ENCODE data around the gene MARCOL.

The MARCOL gene, protein sequence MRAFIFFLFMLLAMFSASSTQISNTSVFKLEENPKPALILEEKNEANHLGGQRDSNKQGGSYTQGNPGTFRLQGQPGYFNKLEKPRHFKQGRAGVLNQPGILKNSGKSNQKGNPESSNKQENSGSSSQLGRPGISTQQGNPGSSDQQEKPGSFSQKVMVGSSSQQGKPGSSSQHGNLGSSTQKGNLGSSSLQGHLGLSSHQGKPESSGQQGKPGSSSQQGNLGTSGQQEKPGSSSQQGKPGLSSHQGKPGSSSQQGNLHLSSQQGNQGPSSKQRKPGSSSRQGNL

DNA sequence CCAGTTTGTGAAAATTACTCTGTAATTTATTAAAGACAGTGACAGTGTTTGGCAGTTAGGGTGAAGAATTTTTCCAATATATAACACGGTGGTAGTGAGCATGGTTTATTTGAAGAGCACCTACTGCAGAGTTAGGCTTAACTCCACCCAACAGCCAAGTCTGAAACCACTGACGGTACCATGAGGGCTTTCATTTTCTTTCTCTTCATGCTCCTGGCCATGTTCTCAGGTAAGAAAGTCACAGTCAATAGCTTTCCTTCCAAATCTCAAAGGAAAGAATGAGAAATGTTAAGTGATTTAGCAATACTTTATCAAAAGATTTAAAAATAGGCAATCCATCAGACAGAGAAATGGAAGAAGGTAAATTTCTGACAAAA lies at the start of gene MARCOL:
Gene MARCOL, plus strand, starts transcription at position 108 of the 377 bp plus-strand sequence. Its CDS starts 73 bp downstream, at position 181.
- DNase-seq: no peak

DNA sequence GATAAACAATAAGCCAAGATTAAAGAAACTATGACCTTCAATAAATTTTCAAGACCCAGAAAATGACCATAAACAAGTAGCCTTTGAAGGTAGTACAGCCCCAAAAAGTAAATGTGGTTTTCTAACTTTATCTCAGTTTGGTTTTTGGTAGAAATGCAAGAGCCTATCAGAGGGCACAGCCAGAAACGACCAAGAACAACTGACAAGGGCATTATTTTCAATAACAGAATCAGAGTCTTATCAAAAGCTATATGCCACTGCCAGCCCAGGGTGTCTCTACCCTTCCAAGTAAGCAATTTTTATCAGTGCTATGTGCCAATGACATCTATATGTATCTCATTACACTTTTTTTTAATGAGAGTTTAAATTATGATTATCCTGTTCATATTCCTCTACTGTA lies 47.3 kb upstream of the MARCOL start:
- no peak for DNase-seq

DNA sequence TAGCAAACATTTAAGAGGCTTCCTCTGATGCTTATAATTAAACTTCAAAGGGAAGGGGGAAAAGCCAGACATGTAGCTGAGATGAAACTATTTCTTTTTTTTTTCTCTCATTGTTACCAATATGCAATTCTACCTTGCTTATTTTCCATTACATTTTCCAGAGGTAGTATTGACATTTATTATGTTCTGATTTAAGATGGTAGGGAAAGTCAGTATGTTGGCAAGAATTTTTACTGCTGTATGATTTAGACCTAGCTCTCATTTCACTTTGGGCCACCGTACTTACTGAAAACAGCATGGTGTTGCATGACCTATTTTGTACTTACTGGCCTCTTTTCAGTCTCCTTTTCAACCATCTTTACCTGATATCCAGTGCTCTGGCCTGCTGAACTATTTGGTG lies 45.1 kb upstream of the MARCOL start:
- no peak for DNase-seq

DNA sequence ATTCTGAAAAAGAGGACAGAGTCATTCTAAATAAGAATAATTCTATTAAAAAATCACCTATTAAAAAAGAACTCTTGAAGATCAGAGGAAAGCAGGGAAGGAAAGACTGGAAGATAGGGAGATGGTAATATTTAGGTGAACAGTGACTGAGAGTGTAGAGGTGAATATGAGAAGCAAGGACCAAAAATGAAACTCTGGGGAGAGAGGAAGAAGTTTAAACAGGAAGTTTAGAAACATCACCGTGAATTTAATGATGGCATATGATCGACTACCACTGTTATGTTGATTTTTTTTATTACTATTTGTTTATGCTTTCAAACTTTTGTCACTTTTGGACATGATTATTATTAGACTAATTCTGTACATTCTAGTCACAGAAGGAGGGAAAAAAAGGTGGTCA lies 37.2 kb upstream of the MARCOL start:
- no peak for DNase-seq

DNA sequence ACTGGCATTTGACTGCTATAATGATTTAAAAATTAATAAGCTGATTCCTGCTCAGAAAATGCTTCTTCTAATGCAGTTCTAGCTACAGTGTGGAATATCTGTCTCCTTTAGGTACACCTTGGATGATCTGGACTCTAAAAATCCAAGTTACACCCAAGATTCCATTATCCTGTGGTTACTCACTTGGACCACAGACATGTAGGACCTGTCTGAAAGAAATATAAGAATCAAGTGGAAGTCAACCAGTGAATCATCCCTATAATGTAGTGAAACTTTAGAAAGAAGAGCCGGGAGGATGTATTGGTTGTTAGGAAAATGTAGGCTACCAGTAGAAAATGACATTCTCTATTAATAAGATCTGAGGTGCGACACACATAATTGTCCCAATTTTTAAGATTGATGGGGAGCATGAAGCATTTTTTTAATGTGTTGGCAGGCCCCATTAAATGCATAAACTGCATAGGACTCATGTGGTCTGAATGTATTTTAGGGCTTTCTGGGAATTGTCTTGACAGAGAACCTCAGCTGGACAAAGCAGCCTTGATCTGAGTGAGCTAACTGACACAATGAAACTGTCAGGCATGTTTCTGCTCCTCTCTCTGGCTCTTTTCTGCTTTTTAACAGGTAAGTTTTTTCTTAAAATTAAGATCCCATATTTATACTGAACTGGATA lies 35.7 kb upstream of the MARCOL start, which contains the start of gene SPINK6:
Gene SPINK6, plus strand, starts transcription at position 512 of the 673 bp plus-strand sequence. Its CDS starts 55 bp downstream, at position 567.
- no peak for DNase-seq

DNA sequence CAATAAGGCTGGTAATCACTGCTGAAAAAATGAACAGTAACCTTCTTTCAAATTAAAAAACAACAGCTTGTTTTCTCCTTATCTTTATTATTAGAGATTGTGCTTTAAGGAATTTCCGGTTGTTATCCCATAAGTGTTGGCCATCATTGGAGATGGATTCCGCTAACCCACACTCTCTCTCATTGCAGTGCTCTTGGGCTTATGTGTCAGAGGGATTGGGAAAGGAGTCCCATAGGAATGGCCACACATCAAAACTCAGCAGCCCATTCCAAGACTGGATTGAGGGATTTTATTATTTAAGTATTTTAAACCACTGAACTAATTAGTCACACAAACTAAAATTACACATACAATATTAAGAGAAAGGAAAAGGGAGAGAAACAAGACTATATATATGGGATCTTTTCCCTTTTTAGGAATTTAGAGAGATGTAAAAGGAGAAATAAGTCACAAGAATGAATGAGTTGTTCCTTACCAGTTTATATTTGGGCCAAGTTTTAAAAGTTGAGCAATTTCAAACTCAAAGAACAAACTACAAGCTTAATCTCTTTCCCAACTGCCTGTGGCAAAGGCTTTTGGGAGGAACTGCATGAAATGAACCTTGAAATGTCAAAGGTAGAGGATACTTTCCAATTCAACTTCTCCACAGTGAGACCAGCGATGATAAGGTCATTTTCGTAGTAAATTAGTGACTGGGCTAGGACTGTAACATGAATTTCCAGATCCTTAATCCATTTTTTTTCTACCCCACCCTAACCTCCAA lies 33.1 kb upstream of the MARCOL start:
- DNase-seq: no peak

DNA sequence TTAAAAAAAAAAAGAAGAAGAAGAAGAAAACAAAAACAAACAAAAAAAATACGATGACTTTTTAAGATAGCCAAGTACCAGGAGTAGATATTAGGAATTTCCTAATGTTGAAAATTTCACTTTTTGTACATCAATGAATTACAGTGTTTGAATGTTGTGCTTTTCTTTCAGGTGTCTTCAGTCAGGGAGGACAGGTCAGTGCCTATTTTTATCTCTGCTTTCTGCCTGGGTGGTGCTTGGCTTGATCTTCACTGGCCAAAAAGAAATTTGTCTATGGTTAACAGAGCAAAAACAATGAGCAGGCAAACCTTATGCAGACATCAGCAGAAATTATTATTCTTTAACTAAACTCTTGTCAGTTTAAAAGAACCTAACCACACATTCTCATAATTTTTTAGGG lies 32.5 kb upstream of the MARCOL start:
- no peak for DNase-seq

DNA sequence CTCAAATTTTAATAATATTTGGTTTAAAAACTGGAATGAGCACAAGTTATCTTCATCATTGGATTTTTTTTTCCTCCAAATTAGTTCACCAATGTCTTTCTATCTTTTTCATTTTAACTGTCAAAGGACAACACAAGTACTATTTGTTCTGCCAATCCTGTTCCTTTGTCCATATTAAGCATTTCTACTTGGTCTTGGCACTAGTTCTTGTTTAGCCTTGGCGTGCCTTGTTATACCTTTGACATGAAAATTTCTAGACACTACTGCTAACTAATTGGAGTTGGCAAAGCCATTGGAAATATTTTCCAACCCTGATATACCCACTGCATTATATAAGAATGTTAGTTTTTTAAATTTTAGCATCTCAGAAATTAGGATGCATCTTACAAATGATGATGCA lies 31.7 kb upstream of the MARCOL start:
- no peak for DNase-seq

DNA sequence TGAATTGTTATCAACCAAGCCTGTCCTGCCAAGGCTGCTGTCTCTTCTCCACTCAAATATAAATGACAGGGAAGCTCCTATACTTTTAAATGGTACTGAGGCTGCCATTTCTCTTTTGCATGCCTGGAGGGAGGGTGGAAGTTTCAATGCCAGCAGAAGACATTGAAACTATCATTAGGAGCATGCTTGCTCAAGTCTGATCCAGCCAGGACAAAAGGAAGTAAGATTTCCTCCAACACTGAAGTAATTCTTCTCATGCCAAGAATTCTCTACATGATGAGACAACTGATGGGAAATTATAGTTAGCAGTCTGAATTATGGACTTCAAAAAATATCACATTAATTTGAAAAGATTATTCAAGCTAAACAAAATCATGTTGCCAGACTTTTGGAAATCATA lies 30.1 kb upstream of the MARCOL start:
- no peak for DNase-seq

DNA sequence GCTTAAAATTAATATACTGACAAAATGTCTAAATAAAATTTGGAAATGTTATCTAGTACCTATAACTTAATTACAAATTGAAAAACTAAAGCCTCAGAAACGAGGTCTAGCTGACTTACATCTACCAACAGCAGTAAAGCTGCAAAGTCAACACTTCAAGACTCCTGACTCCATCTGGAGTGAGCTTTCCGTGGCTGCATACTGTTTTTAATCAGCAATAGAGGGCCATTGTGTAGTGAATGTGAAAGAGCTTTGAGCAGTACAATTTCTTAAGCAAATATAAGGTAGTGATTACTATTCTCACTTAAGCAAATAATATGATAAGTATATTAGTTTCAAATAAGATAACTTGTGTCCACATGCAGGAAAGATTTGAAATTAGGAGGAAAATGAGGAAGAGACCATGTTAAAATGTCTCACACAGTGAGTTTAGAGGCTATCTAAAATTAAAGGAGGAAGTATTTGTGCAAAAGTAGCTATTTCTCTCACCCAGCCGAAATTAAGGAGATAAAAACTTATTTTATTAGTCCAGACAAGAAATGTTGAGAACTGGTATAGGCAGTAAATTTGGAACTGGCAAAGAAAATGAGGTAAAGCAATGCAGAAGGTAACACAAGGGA lies 29.1 kb upstream of the MARCOL start:
- DNase-seq: no peak

DNA sequence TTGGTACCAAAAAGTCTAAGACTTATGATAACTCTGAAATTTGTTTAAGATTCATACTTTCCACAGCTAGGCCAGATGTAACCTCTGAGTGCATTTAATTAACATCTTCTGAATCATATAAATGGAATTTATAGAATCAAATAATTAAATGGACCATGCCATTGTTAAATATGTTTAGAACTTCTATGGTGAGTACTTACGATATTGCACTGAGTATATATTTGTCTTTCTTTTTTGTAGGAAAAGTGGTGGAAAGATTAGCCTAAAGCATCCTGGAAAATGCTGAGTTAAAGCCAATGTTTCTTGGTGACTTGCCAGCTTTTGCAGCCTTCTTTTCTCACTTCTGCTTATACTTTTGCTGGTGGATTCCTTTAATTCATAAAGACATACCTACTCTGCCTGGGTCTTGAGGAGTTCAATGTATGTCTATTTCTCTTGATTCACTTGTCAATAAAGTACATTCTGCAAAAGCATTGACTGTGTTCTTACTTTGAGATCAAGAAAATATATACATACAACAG lies 23.6 kb upstream of the MARCOL start:
- DNase-seq: no peak

DNA sequence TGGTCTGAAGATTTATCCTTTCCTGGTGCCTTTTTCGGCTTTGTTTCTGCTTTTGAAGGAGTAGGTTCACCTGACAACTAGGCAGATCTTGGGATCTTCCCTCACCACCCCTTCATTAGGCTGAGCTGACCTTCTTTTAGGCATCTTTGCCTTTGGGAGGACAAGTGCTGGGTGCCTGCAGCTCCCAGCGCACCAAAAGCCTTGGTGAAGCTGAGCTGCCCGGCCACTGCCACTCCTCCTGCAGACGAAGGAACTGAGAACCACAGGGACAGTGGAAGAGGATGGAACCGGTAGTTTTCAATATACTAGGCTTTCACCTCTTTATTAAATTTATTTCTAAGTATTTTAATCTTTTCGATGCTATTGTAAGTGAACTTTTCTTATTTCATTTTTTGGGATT lies 16.8 kb upstream of the MARCOL start:
- DNase-seq: no peak

DNA sequence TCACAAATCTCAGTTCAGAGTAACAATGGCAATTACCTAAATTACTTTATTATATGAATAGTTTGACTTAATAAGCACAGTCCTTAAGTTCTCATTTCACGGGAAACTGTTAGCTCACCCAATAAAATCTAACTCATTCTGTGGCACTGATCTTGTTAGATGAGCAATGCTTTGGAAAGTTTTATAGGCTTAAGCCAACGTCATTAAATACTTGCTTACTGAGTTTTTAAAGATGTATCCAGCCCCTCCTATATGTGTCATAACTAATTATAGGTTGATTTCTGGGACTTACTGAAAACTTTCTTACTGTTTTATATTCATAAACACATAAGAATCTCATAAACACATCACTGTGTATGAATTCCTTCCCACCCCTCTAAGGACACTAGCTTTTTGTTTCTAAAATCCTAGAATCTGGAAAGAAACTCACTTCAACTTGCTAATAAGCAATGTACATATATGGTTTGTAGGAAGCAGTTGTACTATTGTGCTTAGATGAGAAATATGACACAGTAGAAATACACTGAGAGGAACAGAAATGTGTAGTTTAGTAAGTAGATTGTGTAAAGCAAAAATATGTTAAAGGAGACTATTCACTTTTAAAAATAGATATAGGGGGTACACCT lies 14.1 kb upstream of the MARCOL start:
- no peak for DNase-seq

DNA sequence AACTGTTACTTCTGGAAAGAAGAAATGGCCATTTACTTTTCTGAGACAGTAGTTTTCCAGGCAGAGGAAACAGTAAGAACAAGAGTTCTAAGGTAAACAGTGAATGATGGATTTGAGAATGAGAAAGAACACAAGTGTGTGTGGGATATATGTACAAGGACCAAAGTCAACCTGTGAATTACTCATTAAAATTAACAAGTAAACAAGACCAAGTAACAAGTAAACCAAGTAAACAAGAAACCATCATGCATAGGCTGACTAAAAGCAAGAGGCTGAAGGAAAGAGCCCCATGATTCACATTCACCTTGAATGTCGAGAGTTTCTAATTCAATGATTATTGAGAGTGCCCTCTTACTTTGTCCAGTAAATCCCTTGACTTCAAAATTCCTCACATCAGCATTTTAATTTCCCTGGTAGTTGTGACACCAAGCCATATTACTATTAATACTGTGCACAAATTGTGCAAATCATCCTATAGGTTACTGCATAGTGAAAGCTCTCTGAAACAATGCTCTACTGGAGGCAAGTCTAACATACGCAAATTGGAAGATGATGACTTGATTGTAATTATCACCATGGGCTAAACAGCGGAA lies 9.8 kb upstream of the MARCOL start:
- no peak for DNase-seq

DNA sequence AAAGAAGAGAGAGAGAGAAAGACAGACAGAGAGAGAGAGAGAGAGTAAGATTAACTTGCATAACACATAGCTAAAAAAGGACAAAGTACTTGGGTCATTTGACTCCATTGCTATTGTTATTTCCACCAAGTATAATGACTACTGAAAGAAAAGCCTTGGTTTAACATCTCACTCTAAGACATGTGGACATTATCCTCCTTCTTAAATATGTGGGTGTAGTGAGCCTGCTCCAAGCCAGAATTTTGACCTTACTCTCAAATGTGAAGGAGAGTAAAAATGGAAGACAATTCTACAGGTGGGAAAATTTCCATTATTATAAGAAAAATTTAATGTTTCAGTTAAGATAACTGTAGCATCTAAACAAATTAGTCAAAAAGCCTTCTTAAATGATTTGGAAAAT lies 8.5 kb upstream of the MARCOL start:
- no peak for DNase-seq

DNA sequence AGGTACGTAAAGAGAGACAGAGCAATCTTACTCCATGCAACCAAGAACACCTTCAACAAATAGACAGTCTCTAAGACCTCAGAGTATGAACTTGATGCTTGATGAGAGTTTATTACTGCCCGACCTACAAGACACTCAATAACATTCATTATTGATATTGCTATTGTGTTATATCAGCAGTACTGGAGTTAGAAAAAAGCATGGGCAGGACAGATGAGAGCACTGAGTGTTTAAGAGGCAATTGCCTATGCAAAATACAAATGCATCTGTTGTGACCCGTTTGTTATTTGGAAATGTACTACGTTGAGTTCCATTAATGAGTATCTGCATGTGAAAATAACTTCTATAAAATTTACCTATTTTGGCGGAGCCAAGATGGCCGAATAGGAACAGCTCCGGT lies 8.1 kb upstream of the MARCOL start:
- no peak for DNase-seq

DNA sequence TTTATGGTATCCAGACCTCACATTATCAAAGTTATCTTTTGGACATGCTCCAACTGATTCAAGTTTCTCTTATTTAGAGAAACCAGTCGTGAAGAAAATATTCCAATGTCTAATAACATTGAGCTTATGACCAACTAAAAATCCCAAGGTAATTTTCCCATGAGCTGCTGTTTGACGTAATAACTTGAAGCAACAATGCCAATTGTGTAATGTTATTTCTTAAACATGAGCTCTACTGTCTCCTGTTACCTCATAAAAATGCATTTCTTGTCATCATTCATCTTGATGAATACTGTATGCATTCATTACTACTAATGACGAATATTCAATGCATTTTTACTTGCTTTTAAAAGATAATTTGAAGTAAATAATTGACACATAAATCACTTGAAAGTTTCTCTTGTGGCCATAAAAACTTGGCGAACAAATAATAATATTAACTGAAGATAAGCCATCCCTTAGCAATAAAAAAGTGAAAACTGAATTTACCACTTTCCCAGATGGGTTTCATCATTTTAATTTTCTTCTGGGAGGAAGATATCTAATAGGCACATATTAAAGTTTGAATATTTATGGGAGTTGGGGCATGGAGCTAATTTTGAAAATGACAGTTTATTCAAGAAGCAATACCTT lies 424 bp upstream of the MARCOL start:
- no peak for DNase-seq

DNA sequence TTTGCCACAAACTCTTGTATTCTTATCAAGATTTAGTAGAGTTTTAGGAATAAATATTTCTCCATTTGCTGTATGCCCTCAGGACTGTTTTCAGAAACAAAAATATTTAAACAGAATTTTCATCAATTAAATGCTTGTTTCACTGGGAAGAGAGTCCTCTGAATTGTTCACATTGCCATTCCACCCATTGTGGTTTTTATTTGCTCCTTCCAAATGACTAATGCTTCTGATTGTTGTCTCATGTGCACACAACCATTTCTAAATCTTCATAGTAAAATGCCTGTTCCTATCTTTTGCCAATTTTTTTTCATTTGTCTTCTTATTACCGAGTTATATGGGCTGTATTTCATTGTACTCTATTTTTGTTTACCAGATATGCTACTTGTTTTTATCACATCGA lies 10.6 kb downstream of the MARCOL start:
- no peak for DNase-seq

DNA sequence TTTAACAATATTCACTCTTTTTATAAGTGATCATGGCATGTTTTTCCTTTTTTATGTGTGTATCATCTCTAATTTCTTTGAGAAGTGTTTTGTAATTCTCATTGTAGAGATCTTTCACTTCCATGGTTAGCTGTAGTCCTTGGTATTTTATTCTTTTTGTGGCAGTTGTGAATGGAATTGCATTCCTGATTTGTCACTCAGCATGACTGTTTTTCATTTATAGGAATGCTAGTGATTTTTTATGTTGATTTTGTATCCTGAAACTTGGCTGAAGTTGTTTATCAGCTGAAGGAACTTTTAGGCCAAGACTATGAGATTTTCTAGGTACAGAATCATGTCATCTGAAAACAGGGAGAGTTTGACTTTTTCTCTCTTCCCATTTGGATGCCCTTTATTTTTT lies 17.1 kb downstream of the MARCOL start:
- DNase-seq: no peak

DNA sequence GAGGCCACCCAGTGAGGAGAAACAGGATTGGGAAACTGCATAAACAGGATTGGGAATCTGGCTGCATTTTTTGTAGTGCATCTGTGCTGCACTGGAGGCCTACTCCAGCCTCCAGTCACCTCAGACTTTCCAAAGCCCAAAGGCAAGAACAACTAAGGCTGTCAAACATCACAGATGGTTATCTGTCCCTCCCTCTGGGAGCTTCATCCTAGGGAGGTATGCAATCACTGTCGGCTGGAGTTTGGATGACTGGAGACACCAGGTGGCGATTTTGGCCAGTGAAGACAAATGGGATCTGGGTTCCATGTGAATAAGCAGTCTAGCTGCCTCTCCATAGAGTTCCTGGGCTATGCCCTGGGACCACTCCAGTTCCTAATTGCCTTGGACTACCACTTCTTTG lies 21.0 kb downstream of the MARCOL start:
- DNase-seq: no peak

DNA sequence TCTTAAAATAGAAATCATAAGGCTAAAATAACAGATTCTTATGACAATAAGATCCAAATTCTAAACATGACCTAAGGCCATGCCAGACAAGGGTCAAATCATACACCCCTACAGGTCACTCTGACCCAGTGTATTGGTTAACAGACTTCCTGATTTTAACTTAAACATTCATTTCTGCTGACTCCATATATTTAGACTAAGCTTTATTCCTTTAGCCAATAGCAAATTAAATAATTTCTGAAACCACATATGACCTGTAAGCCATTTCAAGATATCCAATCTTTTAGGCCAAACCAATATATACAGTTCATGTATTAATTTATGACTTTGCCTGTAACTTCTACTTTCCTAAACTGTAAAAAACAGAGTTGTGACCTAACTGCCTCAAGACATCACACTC lies 22.9 kb downstream of the MARCOL start:
- DNase-seq: no peak

DNA sequence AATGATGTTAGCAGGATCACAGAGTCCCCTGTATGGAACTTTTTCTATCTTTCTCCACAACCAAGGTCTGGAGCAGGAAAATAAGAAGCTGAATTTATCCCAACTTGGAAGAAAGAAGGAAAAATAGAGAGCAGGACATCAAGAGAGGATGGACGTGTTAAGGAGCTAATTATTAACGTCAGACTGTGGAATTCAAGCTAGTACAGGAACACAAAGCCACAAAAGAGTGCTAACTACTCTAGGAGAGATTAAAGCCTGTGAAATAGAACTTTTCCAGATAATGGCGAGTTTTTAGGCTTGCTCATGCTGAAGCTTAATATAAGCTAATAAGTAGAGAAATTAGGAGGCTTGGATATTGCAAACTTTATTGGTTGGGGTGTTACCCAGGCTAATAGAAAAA lies 29.6 kb downstream of the MARCOL start:
- DNase-seq: no peak
